AG08395 (cell line): ENCODE data around the gene RAI2.

ENCODE experiments used
- DNase-seq: peaks from one replicate; pipeline ENCODE4 v3.0.0; 2012; ENCODE audit warnings: mixed read lengths, low spot score

Gene RAI2

GRCh38 chrX:17860811-17861488 is at the start of gene RAI2:
Gene RAI2, minus strand, starts transcription at chrX:17861298. Its CDS starts 59,288 bp downstream, at chrX:17802010.
- DNase-seq = no peak

GRCh38 chrX:17888421-17888820 is 27.3 kb upstream of the RAI2 start:
- no peak for DNase-seq

- no peak for DNase-seq
Observed at GRCh38 chrX:17882680-17883079, 21.6 kb upstream of the RAI2 start.

- no peak for DNase-seq
Observed at GRCh38 chrX:17878028-17878670, 17.1 kb upstream of the RAI2 start.

GRCh38 chrX:17876135-17876534 is 15.0 kb upstream of the RAI2 start:
- DNase-seq = no peak

- no peak for DNase-seq
Observed at GRCh38 chrX:17869580-17869979, 8.5 kb upstream of the RAI2 start.

GRCh38 chrX:17861489-17862011 is 452 bp upstream of the RAI2 start:
- no peak for DNase-seq

GRCh38 chrX:17860179-17860780 is 818 bp downstream of the RAI2 start:
- DNase-seq = no peak

GRCh38 chrX:17859609-17860178 is 1.4 kb downstream of the RAI2 start:
- no peak for DNase-seq

GRCh38 chrX:17854531-17854930 is 6.6 kb downstream of the RAI2 start:
- DNase-seq = no peak

GRCh38 chrX:17854069-17854468 is 7.0 kb downstream of the RAI2 start:
- DNase-seq = no peak

GRCh38 chrX:17851874-17852273 is 9.2 kb downstream of the RAI2 start:
- no peak for DNase-seq

- DNase-seq = no peak
Observed at GRCh38 chrX:17848545-17849265, 12.4 kb downstream of the RAI2 start.

- DNase-seq = no peak
Observed at GRCh38 chrX:17846045-17846444, 15.1 kb downstream of the RAI2 start.

- DNase-seq = no peak
Observed at GRCh38 chrX:17844236-17844635, 16.9 kb downstream of the RAI2 start.

- no peak for DNase-seq
Observed at GRCh38 chrX:17842769-17843525, 18.2 kb downstream of the RAI2 start.

- DNase-seq = no peak
Observed at GRCh38 chrX:17839269-17839668, 21.8 kb downstream of the RAI2 start.

- no peak for DNase-seq
Observed at GRCh38 chrX:17836830-17837229, 24.3 kb downstream of the RAI2 start.

- no peak for DNase-seq
Observed at GRCh38 chrX:17833954-17834353, 27.1 kb downstream of the RAI2 start.

- no peak for DNase-seq
Observed at GRCh38 chrX:17831255-17831654, 29.8 kb downstream of the RAI2 start.

- no peak for DNase-seq
Observed at GRCh38 chrX:17830211-17830610, 30.9 kb downstream of the RAI2 start.
